Skeletal muscle cell (primary cell): ENCODE data around the gene SLC9A3.

Experiments
- DNase-seq: peaks from one replicate; pipeline ENCODE4 v3.0.0-alpha.2; 2010; ENCODE audit warnings: low read depth
- H3K4me3 ChIP-seq: 2 replicates; pipeline ENCODE4 v1.5.1; 2011; ENCODE audit warnings: low read depth, mild to moderate bottlenecking, control low read depth, low read length, moderate library complexity

SLC9A3 gene

DNA sequence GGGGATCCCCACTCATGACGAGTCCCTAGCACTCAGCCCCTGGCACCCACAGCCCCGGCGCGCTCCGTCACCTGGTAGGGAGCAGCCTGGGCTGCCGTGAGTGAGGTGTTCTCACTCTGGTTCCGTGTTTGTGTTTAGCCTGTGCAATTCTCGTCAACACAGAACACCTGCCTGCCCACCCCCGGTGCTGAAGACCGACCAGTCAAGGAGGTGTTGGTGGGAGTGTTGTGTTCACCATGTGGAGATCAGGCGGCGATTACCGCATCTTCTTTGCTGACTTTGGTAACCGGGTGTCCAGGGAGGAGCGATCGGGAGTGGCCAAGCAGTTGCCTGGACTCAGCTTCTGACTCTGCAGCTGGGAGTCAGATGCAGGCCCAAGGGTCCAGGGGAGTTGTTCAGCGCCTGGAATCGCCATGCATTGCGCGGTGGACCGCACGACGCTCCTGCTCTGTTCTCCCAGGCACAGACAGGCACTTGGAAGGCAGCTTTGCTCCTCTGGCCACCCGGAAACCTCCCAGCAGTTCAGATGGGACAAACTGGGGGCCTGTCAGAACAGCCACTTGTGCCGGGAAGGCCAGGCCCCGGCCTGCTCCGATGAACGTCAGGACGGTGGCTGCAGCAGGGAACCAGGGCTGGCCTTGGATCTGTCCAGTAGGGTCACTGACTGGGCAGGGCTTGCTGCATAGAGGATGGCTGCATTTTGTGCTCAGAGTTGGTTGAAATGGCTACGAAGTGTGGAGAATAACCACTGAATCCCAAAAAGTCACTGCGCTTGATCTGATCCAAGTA is 53.1 kb downstream of the SLC9A3 start:
- DNase-seq: no peak
- no peak overlapping the region for H3K4me3 ChIP-seq

DNA sequence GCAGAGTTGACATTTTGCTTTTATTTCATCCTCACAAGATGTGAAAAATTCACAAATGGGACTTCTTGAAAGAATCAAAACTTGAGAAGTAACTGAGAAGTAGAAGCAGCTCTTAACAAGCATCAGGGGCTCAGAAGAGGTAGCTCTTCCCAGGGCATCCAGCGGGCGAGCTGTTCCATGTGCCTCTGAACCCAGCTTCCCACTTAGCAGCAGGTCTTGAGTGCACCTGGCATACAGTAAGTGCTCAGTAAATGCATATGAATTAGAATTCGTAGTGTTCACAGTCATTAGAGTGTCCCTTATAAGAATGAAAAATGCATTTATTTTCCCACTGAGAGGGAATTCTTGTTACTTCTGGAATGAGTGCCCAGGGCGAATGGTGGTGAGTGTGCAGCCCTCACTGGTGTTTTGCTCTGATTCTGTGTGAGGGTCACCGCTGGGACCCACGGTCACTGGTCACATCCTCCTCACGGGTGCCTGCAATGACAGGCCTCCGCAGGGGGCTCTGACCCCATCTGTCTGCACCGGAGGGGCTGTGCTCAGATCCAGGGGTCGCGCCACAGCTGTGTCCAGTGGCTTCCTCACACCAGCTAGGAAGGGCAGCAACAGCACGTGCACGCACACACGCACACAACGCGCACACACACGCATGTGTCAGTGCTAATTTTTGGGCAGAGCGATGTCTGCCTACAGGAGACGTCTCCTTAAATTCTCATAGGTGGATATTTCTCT is 54.3 kb downstream of the SLC9A3 start:
- no peak overlapping the region for H3K4me3 ChIP-seq
- no peak for DNase-seq

DNA sequence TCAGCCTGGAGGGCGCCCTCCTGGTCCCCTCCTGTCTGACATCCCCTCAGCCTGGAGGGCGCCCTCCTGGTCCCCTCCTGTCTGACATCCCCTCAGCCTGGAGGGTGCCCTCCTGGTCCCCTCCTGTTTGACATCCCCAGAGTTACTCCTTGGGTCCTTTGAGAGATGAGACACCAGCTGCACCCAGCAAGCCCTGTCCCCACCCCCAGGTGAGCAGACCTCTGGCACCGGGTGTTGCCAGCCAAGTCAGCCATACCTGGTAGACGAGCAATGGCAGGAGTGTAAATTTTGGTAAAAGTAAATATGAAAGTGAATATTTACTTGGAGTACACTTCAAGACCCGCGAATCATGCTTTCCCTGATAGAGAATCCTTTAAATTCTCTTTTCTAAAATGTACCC is 55.8 kb downstream of the SLC9A3 start:
- no peak overlapping the region for H3K4me3 ChIP-seq
- DNase-seq: no peak

DNA sequence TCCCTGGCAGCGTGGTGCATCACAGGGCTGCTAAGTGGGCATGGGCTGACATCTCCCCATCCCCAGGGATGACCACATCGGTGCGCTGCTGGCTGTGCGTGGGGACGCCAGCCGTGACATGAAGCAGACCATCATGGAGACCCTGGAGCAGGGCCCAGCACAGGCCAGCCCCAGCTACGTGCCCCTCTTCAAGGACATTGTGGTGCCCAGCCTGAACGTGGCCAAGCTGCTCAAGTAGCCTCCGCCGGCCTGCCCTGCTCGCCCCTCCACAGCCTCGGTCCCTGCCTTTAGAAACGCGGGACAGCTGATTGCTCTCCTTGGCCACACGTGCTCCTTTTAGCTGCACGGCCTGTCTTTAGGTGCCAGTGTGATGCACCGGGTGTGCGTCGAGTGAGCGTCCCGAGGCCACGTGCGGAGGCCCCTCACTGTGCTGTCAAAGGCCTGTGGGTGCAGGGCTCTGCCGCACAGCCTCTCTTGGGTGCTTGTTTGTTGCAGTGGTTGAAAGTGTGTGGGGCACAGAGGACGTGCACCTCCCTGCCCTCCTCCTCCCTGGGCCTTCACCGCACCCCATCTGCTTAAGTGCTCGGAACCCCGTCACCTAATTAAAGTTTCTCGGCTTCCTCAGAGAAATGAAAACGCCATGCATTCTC is 57.5 kb downstream of the SLC9A3 start:
- no peak for DNase-seq
- no peak overlapping the region for H3K4me3 ChIP-seq

DNA sequence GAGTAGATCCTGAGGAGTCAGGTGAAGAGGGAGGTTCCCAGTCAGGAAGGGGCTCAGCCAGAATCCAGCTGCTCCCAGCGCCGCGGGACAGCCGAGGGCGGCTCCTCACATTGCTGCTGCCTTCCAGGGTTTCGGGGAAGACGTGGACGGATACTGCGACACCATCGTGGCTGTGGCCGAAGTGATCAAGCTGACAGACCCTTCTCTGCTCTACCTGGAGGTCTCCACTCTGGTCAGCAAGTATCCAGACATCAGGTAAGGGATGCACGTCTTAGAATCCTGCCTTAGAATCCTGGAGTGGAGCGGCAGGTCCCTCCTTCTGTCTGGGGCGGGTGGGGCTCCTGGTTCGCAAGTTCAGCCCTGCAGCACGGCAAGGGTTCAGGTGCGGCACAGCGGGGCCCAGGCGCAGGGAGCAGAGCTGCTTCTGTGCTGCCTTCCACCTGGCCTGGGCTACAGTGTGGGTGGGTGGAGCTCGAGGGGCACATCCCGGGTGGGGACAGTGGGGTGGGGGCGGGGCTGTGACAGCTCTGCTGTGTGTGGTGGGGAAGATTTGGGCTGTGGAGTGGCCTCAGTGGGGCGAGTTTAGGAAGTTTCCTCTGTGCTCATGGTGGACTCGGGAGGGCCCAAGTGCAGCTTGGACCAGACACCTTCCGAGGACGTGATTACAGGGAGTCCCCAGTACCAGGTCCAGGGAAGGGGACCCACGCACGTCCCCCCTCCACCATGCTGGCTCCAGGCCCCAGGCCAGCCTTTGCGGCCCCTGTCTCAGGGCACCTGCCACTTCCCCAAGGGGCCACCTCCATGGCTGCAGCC is 58.5 kb downstream of the SLC9A3 start:
- H3K4me3 ChIP-seq: no peak overlapping the region
- DNase-seq: no peak

DNA sequence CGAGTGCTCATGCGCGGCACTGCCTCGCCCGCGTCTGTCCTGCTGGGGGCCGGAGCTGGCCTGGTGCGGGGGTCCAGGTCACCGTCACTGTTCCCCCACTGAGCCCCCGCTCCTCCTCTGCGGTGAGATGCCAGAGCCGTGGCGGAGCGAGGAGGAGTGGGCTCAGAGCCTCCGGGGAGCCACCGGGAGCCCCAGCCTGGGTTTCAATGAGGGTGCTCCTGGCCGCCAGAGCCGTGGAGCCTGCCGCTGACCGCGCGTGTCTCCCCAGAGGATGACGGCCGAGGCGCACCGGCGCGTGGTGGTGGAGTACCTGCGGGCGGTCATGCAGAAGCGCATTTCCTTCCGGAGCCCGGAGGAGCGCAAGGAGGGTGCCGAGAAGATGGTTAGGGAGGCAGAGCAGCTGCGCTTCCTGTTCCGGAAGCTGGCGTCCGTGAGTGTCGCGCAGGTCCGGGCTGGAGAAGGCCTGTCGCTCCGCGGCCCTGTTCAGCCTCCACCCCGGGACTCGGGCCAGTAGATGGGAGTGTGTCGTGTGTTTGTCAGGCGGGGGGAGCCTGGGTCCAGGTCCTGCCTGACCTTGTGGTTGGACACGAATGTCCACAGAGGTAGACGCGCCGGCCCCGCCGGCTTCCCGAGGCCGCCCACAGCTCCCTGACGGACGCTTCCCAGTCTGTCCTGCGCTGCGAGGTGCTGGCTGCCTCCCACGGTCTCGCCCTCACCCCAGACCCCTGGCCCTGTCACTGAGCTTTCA is 59.2 kb downstream of the SLC9A3 start:
- no peak overlapping the region for H3K4me3 ChIP-seq
- DNase-seq: no peak

DNA sequence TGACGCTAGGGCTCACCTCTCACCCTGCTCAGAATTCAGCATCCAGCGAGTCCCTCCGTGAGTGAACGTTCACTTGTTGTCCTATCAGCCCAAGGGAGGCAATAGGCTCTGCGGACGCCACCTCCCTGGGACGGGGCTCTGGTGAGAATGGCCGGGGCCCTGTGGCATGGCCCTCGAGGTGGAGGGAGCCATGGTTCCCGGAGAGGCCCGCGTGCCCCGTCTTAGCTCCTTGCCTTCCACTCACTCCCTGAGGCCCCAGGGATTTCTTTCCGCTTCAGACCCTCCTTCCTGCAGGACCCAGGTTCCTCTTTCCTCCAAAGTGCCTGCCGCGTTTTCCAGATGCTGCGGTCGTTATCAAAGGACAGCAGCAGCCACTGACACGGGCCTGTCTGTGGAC is 59.8 kb downstream of the SLC9A3 start:
- H3K4me3 ChIP-seq: no peak overlapping the region
- no peak for DNase-seq

DNA sequence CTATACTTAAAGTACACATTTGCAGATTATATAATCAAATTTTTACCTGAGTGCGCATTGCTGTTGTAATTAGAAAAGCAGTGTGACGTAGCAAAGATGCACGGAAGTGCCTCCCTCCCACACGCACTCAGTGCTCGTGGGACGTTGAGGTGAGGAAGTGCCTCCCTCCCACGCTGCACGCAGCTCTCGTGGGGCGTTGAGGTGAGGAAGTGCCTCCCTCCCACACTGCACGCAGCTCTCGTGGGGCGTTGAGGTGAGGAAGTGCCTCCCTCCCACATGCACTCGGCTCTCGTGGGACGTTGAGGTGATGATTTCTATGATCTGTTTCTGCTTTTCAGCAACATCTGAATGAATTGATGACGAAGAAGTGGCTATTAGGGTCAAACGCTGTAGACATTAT is 60.3 kb downstream of the SLC9A3 start:
- no peak for DNase-seq
- no peak overlapping the region for H3K4me3 ChIP-seq

DNA sequence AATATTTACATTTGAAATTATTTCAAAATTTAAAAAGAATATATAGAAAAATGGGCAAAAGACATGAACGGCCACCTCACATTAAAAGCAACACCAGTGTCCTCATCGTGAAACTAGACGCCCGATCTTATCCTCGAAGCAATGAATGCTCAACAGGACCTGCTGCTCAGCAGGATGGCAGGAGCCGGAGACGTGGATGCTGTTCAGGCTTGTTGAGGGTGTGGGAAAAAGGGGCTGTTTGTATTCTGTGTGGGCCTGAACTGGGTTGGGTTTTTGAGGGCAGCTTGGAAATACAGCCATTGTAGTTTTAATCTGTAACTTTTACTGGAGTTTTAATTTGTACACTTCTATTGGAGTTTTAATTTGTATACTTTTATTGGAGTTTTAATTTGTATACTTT is 60.9 kb downstream of the SLC9A3 start:
- no peak for DNase-seq
- no peak overlapping the region for H3K4me3 ChIP-seq

DNA sequence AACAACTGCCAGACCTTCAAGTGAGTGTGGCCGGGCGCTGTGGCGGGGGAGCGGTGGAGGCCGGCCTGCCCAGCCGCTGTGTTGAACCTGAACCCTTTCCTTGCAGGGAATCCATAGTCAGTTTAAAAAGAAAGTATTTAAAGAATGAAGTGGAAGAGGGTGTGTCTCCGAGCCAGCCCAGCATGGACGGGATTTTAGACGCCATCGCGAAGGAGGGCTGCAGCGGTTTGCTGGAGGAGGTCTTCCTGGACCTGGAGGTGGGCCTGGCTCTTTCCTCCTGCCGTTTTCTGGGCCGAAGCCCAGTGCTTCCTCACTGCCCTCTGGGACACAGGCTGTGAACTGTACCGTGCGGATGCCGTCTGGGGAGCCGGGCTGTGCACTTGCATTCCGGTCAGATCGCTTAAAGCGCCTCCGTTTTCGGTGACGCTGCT is 62.2 kb downstream of the SLC9A3 start:
- H3K4me3 ChIP-seq: no peak overlapping the region
- no peak for DNase-seq

DNA sequence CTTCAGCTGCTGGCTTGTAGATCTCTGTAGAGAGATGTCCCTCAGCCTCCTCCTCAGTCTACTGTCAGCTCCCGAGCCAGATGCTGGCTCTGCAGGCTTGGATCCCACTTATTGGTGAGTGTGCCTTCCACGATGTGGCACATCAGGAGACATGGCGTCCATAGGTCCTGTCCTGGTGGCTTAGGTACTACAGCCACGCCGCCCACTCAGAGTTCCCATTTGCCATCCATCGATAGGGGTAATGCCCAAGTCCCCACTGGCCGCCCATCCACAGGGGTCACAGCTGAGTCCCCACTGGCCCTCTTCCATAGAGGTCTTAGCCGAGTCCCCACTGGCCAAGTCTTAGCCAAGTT is 64.0 kb downstream of the SLC9A3 start:
- DNase-seq: no peak

DNA sequence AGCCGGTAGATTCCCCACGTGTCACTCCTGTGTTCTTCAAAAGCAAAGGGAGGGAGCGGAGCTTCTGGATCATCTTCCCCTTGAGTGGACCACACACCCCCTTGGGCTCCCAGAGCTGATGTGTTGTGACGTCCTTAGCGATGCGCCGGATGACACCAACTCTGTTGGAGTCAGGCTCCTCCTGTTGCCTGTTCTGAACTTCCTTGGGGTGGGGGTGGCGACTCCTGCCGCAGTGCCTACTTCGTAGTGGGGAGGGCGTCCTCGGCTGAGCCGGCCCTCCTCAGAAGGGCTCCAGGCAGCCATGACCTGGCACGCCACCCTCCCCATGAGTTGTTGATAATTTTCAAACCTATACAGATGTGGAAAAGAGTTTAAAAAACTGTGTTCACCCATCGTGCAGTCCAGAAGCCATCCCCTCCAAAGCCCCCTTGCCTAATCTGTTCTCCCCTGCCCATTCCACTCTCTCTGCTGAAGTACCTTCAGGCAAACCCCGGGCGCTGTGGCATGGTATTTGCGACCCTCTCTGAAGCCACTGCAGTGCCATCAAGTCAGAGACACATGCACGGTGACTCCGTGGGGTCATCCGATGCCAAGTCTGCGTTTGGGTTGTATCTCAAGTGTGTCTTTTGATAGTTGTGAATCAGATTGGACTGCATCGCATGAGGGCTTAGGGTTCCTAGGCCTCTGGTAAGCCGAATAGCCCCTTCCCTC is 64.5 kb downstream of the SLC9A3 start:
- no peak overlapping the region for H3K4me3 ChIP-seq
- DNase-seq: no peak

More for the DNA sequence above, 64.0 kb downstream of the SLC9A3 start:
- H3K4me3 ChIP-seq: no peak overlapping the region

DNA sequence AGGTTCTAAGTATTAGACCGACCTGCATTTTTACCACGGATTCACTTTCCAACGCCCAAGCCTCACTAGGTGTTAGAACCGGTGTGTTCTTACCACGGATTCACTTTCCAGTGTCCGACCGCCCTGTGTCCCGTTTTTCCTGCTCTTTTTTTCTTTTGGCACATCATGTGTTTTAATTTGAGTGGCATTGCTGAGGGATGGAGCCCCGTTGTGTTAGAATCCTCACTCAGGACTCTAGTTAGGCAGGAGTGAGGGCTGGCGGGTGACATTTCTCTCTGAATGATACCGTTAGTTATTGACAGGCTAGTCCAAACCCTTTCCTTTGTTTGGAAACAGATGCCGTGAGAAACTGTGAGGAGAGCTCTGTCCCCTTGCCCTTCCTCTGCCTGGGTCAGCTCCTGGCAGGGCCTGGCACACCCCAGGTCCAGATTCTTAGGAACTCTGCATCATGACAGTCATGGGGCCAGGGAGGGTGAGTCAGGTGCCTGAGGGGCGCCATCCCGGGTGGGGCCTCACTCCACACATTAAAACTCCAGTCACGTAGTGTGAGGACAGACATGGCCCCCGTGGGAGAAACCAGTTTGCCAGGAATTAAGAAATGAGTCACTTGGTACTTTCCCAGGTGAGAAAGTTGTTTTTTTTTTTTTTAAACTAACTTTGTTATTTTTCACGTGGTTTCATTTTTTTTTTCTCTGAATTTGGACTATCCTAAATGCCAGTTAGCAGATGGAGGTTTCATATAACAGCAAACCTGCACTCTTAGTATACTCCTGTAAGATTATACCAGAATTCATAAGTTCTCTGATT is 65.5 kb downstream of the SLC9A3 start:
- DNase-seq: no peak
- no peak overlapping the region for H3K4me3 ChIP-seq

DNA sequence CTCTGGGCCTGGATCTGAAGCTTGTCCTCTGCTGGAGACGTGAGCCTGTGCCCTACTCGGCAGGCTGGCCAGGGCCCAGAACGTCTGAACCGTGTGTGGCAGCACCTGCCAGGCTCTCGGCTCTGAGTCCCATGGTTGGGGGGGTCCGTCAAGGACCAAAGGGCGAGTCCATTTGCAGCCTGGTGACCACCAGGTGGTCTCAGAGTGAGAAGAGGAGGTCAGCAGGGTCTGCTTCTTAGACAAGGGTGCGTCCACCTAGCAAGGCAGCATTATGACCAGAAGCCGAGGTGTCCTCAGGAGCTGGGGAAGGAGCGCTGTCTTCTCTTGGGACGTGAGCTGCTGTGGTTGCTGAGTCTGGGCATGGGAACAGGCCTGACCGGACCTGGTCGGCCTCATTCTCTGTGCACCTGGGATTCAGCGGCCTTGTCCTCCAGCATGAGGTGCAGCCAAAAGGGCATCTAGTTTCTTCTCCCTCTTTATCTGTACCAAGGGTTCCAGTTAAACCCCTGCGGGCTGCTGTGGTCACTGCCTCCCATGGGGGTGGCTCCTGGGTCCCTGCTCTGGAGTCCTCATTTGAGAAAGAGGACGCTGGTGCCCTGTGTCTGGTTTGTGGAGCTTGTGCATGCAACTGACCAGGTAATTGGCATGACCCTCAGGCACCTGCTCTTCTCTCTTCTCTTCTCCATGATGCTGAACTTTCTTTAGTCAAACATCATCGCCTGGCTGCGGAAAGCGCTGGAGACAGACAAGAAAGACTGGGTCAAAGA is 66.9 kb downstream of the SLC9A3 start:
- DNase-seq: no peak

DNA sequence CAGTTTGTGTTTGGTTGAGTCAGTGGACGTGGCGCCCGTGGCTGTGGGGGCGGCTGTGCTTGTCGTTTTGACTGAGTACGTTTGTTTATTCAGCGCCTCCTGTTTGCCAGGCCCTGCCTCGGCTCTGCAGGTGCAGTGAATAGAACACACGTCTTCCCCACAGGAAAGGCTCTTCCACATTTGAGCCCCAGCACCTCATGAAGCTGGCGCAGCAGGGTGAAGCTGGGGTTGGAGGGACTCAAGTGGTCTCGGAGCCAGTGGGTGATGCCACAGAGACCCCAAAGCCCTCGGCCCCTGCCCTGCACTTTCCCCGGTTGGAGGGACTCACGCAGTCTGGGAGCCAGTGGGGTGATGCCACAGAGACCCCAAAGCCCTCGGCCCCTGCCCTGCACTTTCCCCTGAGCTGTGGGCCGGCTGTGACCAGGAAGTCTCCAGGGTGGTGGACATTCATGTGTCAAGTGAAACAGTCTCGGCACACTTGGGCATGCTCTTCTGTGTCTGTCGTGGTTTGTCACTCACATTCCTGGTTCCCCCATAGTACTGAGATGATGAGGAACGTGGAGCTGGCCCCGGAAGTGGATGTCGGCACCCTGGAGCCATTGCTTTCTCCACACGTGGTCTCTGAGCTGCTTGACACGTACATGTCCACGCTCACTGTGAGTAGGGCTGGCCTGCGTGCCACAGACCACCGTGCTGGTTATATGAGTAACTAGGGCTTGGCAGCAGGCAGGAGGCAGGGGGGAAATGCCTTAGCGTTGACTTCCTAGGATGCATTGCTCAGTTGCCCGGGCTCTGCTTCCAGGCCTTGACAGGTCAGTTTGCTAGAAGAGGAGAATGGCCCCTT is 67.7 kb downstream of the SLC9A3 start:
- DNase-seq: no peak
- H3K4me3 ChIP-seq: no peak overlapping the region

More for the DNA sequence above, 66.9 kb downstream of the SLC9A3 start:
- no peak overlapping the region for H3K4me3 ChIP-seq

DNA sequence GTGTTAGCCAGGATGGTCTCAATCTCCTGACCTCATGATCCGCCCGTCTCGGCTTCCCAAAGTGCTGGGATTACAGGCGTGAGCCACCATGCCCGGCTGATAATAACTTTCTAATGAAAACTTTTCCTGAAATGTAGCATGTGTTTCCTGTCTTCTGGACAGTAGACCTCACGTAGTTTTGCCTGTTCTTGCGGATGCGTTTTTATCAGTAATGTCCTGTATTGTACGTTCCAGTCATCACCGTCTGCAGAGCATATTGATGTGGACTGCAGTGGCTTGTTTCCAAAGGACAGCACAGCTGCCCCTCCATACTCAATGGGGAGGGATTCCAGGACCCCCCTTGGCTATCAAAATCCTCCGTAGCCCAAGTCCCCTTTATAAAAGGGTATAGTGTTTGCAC is 68.4 kb downstream of the SLC9A3 start:
- H3K4me3 ChIP-seq: no peak overlapping the region
- no peak for DNase-seq
